ENCODE results near the gene ASF1B.

ASF1B gene

GRCh38 chr19:14096272-14096992, 40.0 kb downstream of the ASF1B start:
- Histone ChIP-seq H3K36me3 (peaks cover 27 to 84% (median 75%) of the 10 kb centered on the region in 11 experiments), H3K9ac (no peak overlapping the region), H3K4me2 (no peak overlapping the region), H3K4me1 (peaks cover 7 to 12% (median 8%) of the 10 kb centered on the region in 10 experiments; a peak in 18 of 20 replicates), H3K27ac (no peak overlapping the region), H3K27me3 (no peaks in the 10 kb centered on the region), H3K9me3 (replicated peaks in 1 of 11) (peaks cover 11 to 21% (median 15%) of the 10 kb centered on the region in 11 experiments), H4K20me1 (peaks cover 0 to 9% (median 0%) of the 10 kb centered on the region in 11 experiments; a peak in 3 of 22 replicates), H3K4me3 (no peak overlapping the region)
- no peak for TF ChIP-seq Cebpa-rat (IDR thresholded peaks at IDR 0.05)

DNA sequence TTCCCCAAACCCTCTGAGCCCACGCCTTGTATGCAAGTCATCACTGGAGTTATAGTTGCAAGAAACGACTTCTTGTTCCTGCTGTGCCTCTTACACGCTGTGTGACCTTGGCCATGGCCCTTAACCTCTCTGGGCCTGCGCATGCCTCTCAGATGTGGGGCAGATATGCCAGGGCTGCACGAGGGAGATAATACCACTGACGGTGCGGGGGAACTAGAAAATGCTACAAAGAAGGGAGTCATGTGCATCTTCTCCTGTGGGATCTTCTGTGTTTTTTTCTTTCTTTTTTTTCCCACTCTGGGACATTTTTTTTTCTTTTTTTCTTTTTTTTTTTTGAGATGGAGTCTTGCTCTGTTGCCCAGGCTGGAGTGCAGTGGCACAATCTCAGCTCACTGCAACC, 41.5 kb downstream of the ASF1B start:
- Histone ChIP-seq H3K4me1 (peaks cover 7 to 12% (median 8%) of the 10 kb centered on the region in 10 experiments; a peak in 18 of 20 replicates), H3K36me3 (peaks cover 16 to 69% (median 59%) of the 10 kb centered on the region in 11 experiments), H3K9ac (no peak overlapping the region), H4K20me1 (peaks cover 0 to 9% (median 0%) of the 10 kb centered on the region in 11 experiments; a peak in 2 of 22 replicates), H3K9me3 (replicated peaks in 1 of 11) (peaks cover 11 to 21% (median 15%) of the 10 kb centered on the region in 11 experiments), H3K27ac (no peak overlapping the region), H3K27me3 (no peaks in the 10 kb centered on the region), H3K4me2 (no peak overlapping the region), H3K4me3 (no peak overlapping the region)
- TF ChIP-seq Cebpa-rat (IDR thresholded peaks at IDR 0.05), result no peak

DNA sequence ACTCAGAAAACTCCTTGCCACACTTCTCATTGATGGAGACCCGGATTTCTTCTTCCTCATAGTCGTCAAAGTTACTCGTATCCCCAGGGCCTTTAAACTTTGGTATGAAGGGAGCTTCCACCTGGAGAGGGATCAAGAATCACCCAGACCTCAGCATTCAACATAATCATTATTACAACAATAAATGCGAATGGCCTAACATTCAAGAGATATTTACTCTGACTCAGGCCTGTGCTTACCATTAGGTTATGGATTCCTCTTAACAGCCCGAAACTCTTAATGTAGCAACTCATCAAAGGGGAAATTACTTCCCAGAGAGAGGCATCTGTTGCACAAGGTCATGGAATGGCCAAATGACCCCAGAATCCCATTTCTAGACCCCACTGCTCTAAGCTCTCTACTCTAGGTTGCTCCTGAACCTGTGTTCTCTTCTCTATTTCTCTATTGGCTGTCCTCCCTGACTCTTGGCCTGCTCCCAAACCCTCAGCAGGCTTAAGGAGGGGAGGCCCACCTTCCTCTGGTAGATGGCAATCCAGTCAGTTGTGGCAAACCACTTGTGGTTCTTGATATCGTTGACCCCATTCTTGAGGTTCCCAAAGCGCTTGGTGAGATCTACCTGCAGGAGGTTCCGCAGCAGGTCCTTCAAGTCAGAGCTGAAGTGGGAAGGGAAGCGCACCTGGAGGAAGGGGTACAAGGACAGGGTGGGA, 43.1 kb downstream of the ASF1B start:
- H3K27me3 ChIP-seq, result no peaks in the 10 kb centered on the region
- peaks cover 9 to 25% (median 14%) of the 10 kb centered on the region in 11 experiments; a peak in 19 of 22 replicates for H4K20me1 ChIP-seq
- H3K9me3 ChIP-seq (replicated peaks in 1 of 11), result peaks cover 11 to 21% (median 15%) of the 10 kb centered on the region in 11 experiments
- H3K4me1 ChIP-seq, result peaks cover 17 to 23% (median 21%) of the 10 kb centered on the region in 10 experiments
- H3K36me3 ChIP-seq, result peaks cover 24 to 62% (median 52%) of the 10 kb centered on the region in 11 experiments
- no peak overlapping the region for H3K27ac ChIP-seq
- H3K9ac ChIP-seq, result no peak overlapping the region
- no peak overlapping the region for H3K4me2 ChIP-seq
- H3K4me3 ChIP-seq, result peak overlapping the region in 5 of 10 experiments; percentile 1 to 44 (median 12); a peak in 5 of 20 replicates
- TF ChIP-seq Cebpa-rat (IDR thresholded peaks at IDR 0.05), result no peak

DNA sequence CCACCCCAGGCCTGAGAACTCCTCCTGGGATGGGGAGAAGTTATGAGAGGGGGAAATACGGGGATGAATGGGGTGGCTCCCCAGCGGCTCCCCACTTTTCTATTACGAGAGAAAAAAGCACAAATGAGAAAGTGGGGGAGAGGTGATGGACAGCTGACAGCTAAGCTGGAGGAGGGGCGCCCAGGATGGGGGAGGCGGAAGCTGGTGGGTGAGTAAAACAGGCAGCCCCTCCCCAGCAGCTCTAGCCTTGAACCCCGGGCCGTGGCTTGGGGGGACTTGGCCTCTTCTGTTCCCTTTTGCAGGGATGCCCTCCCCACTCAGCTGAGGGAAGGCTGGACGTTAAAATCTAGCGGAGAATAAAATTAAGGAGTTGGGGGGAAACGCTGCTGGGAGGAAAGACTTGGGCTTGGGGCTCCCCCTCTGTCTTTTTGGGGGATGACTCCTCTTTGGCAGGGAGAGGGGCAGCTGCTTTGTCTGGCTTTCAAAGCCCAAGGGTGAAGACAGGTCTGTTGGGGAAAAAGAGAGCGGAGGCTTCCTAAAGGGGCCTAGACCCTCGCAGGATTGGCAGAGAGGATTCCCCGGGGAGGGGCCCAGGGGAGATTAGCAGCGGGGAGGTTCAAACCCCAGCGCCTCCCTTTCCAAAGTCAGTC, 44.5 kb downstream of the ASF1B start:
- peaks cover 11 to 21% (median 15%) of the 10 kb centered on the region in 11 experiments for H3K9me3 ChIP-seq (replicated peaks in 1 of 11)
- peak overlapping the region; percentile 87 to 97 (median 95) for H3K4me2 ChIP-seq
- peak overlapping the region; percentile 68 to 88 (median 79) for H3K4me3 ChIP-seq
- peaks cover 9 to 28% (median 20%) of the 10 kb centered on the region in 11 experiments; a peak in 19 of 22 replicates for H4K20me1 ChIP-seq
- H3K36me3 ChIP-seq, result peaks cover 35 to 62% (median 52%) of the 10 kb centered on the region in 11 experiments
- H3K4me1 ChIP-seq, result peaks cover 22 to 34% (median 26%) of the 10 kb centered on the region in 10 experiments
- H3K27me3 ChIP-seq, result no peaks in the 10 kb centered on the region
- TF ChIP-seq Cebpa-rat (IDR thresholded peaks at IDR 0.05), result no peak
- H3K27ac ChIP-seq, result peak overlapping the region; percentile 77 to 91 (median 86)
- peak overlapping the region; percentile 77 to 92 (median 86) for H3K9ac ChIP-seq

DNA sequence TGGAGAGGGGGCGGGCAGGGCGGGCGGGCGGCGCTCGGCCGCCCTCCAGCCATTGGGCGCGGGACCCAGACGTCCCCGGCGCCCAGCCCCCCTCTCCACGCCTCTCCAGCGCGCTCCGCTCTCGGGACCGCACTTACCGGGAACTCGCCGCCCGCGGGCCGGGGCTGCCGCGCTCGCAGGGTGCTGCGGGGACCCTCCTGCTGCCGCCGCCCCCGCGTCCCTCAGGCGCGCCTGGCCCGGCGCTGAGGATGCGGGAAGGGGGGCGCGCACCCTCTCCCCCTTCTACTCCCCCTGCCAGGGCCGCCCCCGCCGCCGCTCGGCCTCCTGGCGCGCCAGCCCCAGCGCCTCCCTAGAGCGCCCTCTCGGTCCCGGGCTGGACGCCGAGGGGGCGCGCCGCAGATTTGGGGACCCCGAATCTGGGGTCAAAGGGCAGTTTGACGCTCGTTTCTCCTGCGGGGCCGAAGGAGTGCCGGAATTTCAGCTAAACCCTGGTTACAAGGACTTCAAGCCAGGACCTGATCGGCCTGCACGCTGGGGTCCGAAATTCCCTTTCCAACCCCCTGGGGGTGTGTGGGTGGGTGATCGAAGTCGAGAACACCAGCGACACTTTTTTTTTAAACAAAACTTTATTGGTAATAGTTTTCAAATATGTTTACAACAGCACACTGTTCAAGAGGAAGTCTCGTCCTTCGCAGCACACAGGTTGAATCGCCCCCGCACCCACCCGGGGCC, 45.1 kb downstream of the ASF1B start:
- Histone ChIP-seq H3K27me3 (no peaks in the 10 kb centered on the region), H3K9me3 (replicated peaks in 1 of 11) (peaks cover 11 to 21% (median 15%) of the 10 kb centered on the region in 11 experiments), H3K9ac (peak overlapping the region; percentile 77 to 92 (median 86)), H3K36me3 (peaks cover 35 to 62% (median 52%) of the 10 kb centered on the region in 11 experiments), H3K27ac (peak overlapping the region; percentile 77 to 91 (median 86)), H4K20me1 (peaks cover 9 to 28% (median 20%) of the 10 kb centered on the region in 11 experiments; a peak in 19 of 22 replicates), H3K4me1 (peaks cover 22 to 35% (median 26%) of the 10 kb centered on the region in 10 experiments), H3K4me3 (peak overlapping the region; percentile 68 to 88 (median 79)), H3K4me2 (peak overlapping the region; percentile 87 to 97 (median 95))
- no peak for TF ChIP-seq Cebpa-rat (IDR thresholded peaks at IDR 0.05)

GRCh38 chr19:14090509-14091080, 45.8 kb downstream of the ASF1B start, which contains the start of gene SAMD1:
TSS of gene SAMD1 (minus strand) at chr19:14090751.
- H3K27me3 ChIP-seq, result no peaks in the 10 kb centered on the region
- peak within 1 kb of the TSS; percentile 68 to 88 (median 79) for H3K4me3 ChIP-seq
- no peak for TF ChIP-seq Cebpa-rat (IDR thresholded peaks at IDR 0.05)
- peaks cover 11 to 21% (median 15%) of the 10 kb centered on the region in 11 experiments for H3K9me3 ChIP-seq (replicated peaks in 1 of 11)
- H3K9ac ChIP-seq, result peak within 1 kb of the TSS; percentile 77 to 92 (median 86)
- peaks cover 22 to 35% (median 26%) of the 10 kb centered on the region in 10 experiments for H3K4me1 ChIP-seq
- peak within 1 kb of the TSS; percentile 87 to 97 (median 95) for H3K4me2 ChIP-seq
- peak within 1 kb of the TSS; percentile 77 to 91 (median 86) for H3K27ac ChIP-seq
- H4K20me1 ChIP-seq, result peaks cover 9 to 32% (median 20%) of the 10 kb centered on the region in 11 experiments; a peak in 19 of 22 replicates
- peaks cover 32 to 62% (median 56%) of the 10 kb centered on the region in 11 experiments for H3K36me3 ChIP-seq

- Histone ChIP-seq H3K9ac (peak overlapping the region; percentile 71 to 84 (median 80)), H3K27me3 (no peaks in the 10 kb centered on the region), H3K4me1 (peaks cover 22 to 35% (median 26%) of the 10 kb centered on the region in 10 experiments), H3K9me3 (replicated peaks in 1 of 11) (peaks cover 11 to 20% (median 15%) of the 10 kb centered on the region in 11 experiments), H3K36me3 (peaks cover 32 to 63% (median 56%) of the 10 kb centered on the region in 11 experiments), H3K27ac (peak overlapping the region; percentile 26 to 79 (median 67); a peak in 19 of 22 replicates), H3K4me3 (peak overlapping the region; percentile 61 to 84 (median 74)), H3K4me2 (peak overlapping the region; percentile 79 to 95 (median 86)), H4K20me1 (peaks cover 9 to 37% (median 20%) of the 10 kb centered on the region in 11 experiments; a peak in 19 of 22 replicates)
- no peak for TF ChIP-seq Cebpa-rat (IDR thresholded peaks at IDR 0.05)
Measured at GRCh38 chr19:14089662-14090508, 46.5 kb downstream of the ASF1B start.

All from BLaER1 treated with 17β-estradiol and CSF1 and Interleukin-3, amounts not matched to agents 10 nM and 100 nM (cell line).